ENCODE results near the gene DISP2.

The DISP2 gene

DNA sequence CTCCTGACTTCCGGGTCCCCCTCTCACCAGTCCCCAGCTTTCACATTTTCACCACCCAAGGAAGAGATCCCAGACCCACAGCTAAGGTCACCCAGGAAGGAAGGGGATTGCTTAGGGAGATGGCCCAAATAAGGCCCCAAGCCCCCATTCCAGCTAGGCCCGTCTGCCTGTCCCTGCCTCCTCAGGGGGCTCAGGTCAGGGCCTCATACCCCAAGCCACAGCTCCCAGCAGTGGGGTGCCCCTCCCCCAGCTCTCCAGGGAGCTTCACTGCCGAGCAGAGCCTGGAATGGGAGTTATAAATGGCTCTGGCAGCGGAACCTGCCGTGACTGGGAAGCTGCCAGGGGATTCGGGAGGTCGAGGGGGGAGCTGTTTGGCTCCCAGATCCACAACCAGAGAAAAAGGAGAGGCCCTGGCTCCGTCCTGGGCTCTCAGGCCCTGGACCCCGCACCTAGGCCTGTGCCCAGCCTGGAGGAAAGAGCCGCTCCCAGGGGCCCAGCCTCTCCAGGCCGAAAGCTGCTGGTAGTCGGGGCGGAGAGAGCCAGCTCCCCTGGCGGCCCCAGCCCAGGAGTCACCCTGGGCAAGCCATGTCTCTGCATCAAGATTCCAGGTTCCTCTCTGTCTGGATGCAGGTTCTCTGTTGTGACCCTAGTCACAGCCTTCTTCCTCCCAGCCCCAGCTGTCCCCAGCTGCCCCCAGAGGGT, 17.8 kb upstream of the DISP2 start:
- Histone ChIP-seq H2BK120ac (ENCODE audit: low read depth, low read length) (peak overlapping the region; percentile 99), H4K91ac (ENCODE audit: low read length) (peak overlapping the region; percentile 100), H3K18ac (ENCODE audit: low read depth in 1 of 2, low read length in 2 of 2) (peak overlapping the region; percentile 96 to 97), H3K4me2 (ENCODE audit: low read length, poor library complexity, severe bottlenecking) (peak overlapping the region; percentile 62), H3K4ac (ENCODE audit: low read depth in 1 of 2, low read length in 2 of 2) (peak overlapping the region; percentile 91 to 99), H3K4me3 (ENCODE audit: insufficient read depth in 1 of 2, low read depth in 1 of 2, low read length in 2 of 2) (peak overlapping the region; percentile 49 to 78), H3K9me3 (ENCODE audit: control insufficient read depth, low read length) (no peaks in the 10 kb centered on the region), H3K4me1 (ENCODE audit: control insufficient read depth, insufficient read depth, low read depth, low read length) (peaks cover 67% of the 10 kb centered on the region), H3K23ac (ENCODE audit: low read length in 2 of 2) (peak overlapping the region in 1 of 2 experiments; percentile 48), H4K8ac (ENCODE audit: low read length) (peak overlapping the region; percentile 95), H3K9ac (ENCODE audit: low read length) (peak overlapping the region; percentile 95), H2AFZ (ENCODE audit: low read depth, low read length) (no peak overlapping the region), H2BK12ac (ENCODE audit: low read length in 2 of 2) (peak overlapping the region; percentile 92 to 94), H2AK5ac (ENCODE audit: low read length, severe bottlenecking) (peak overlapping the region; percentile 54), H2BK5ac (ENCODE audit: low read depth, low read length, poor library complexity, severe bottlenecking) (peak overlapping the region; percentile 97), H3K14ac (ENCODE audit: low read length in 2 of 2) (peak overlapping the region in 1 of 2 experiments; percentile 73), H2BK15ac (ENCODE audit: low read depth, poor library complexity, severe bottlenecking) (peak overlapping the region; percentile 94), H3K27me3 (ENCODE audit: control insufficient read depth in 1 of 2, insufficient read depth in 1 of 2, low read length in 2 of 2) (no peaks in the 10 kb centered on the region), H3K27ac (ENCODE audit: low read length, poor library complexity, severe bottlenecking) (peak overlapping the region; percentile 97), H3K79me1 (replicated peaks; ENCODE audit: low read length, poor library complexity, severe bottlenecking) (peaks cover 17% of the 10 kb centered on the region), H3K36me3 (ENCODE audit: control insufficient read depth in 1 of 2, insufficient read depth in 2 of 2, low read depth in 1 of 2, low read length in 2 of 2) (peaks cover 9 to 25% of the 10 kb centered on the region in 2 experiments)
- peak; percentile 77 for DNase-seq
- 29% methylated on average over 14 of the region's 14 CpGs for WGBS

DNA sequence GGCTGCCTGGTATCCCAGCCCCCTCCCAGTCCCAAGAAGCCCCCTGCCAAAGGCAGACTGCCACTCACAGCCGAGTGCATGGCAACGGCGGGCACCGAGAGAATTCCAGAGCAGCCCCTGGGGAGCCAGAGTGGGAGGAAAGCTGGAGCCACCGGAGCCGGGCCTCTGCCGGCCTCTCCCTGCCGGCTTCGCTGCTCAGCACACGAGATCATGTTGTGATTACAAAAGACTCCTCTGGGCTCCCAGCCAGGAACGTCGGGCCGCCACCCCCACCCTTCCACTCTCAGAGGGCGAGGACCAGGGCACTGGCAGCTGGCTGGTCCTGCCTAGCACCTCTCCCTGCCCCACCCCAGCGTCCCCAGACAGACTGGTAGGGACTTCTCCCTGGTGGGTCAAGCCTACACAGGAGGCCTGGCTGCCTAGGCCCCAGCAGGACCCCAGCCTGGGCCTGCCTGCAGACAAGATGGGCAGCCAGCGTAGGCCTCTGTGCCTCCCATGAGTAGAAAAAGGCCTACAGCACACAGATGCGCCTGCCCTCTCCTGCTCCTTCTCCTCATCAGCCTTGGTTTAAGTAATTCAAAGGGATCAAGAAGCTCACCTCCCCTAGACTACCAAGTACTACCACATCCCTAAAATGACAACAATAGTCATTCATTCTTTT, 17.1 kb upstream of the DISP2 start, which contains the start of gene CCDC9B:
CCDC9B (minus strand) TSS at position 200 of the 661 bp plus-strand sequence; CDS start at position 80, 120 bp downstream.
- Histone ChIP-seq H3K9ac (ENCODE audit: low read length) (peak within 1 kb of the TSS; percentile 95), H3K79me1 (replicated peaks; ENCODE audit: low read length, poor library complexity, severe bottlenecking) (peaks cover 17% of the 10 kb centered on the region), H3K23ac (ENCODE audit: low read length in 2 of 2) (peak within 1 kb of the TSS in 1 of 2 experiments; percentile 48), H2BK120ac (ENCODE audit: low read depth, low read length) (peak within 1 kb of the TSS; percentile 99), H4K8ac (ENCODE audit: low read length) (peak within 1 kb of the TSS; percentile 99), H3K27ac (ENCODE audit: low read length, poor library complexity, severe bottlenecking) (peak within 1 kb of the TSS; percentile 97), H3K4me3 (ENCODE audit: insufficient read depth in 1 of 2, low read depth in 1 of 2, low read length in 2 of 2) (peak within 1 kb of the TSS; percentile 49 to 78), H3K4me2 (ENCODE audit: low read length, poor library complexity, severe bottlenecking) (peak within 1 kb of the TSS; percentile 62), H2BK15ac (ENCODE audit: low read depth, poor library complexity, severe bottlenecking) (peak within 1 kb of the TSS; percentile 94), H3K9me3 (ENCODE audit: control insufficient read depth, low read length) (no peaks in the 10 kb centered on the region), H2AK5ac (ENCODE audit: low read length, severe bottlenecking) (peak within 1 kb of the TSS; percentile 85), H3K4ac (ENCODE audit: low read depth in 1 of 2, low read length in 2 of 2) (peak within 1 kb of the TSS; percentile 97 to 99), H3K27me3 (ENCODE audit: control insufficient read depth in 1 of 2, insufficient read depth in 1 of 2, low read length in 2 of 2) (no peaks in the 10 kb centered on the region), H2BK12ac (ENCODE audit: low read length in 2 of 2) (peak within 1 kb of the TSS; percentile 95 to 99), H3K36me3 (ENCODE audit: control insufficient read depth in 1 of 2, insufficient read depth in 2 of 2, low read depth in 1 of 2, low read length in 2 of 2) (peaks cover 9 to 18% of the 10 kb centered on the region in 2 experiments), H2BK5ac (ENCODE audit: low read depth, low read length, poor library complexity, severe bottlenecking) (peak within 1 kb of the TSS; percentile 97), H2AFZ (ENCODE audit: low read depth, low read length) (no peak within 1 kb of the TSS), H3K14ac (ENCODE audit: low read length in 2 of 2) (peak within 1 kb of the TSS in 1 of 2 experiments; percentile 82), H3K4me1 (ENCODE audit: control insufficient read depth, insufficient read depth, low read depth, low read length) (peaks cover 61% of the 10 kb centered on the region), H4K91ac (ENCODE audit: low read length) (peak within 1 kb of the TSS; percentile 100), H3K18ac (ENCODE audit: low read depth in 1 of 2, low read length in 2 of 2) (peak within 1 kb of the TSS; percentile 96 to 99)
- WGBS, result 20% methylated on average over 16 of the region's 17 CpGs
- DNase-seq, result peak; percentile 92

GRCh38 chr15:40342416-40343320, 15.4 kb upstream of the DISP2 start:
- Histone ChIP-seq H3K4me3 (ENCODE audit: insufficient read depth in 1 of 2, low read depth in 1 of 2, low read length in 2 of 2) (no peak overlapping the region), H2BK5ac (ENCODE audit: low read depth, low read length, poor library complexity, severe bottlenecking) (peak overlapping the region; percentile 8), H3K4me1 (ENCODE audit: control insufficient read depth, insufficient read depth, low read depth, low read length) (peaks cover 47% of the 10 kb centered on the region), H3K18ac (ENCODE audit: low read depth in 1 of 2, low read length in 2 of 2) (peak overlapping the region; percentile 70 to 95), H3K79me1 (replicated peaks; ENCODE audit: low read length, poor library complexity, severe bottlenecking) (peaks cover 2% of the 10 kb centered on the region), H3K4me2 (ENCODE audit: low read length, poor library complexity, severe bottlenecking) (no peak overlapping the region), H3K9me3 (ENCODE audit: control insufficient read depth, low read length) (no peaks in the 10 kb centered on the region), H3K4ac (ENCODE audit: low read depth in 1 of 2, low read length in 2 of 2) (peak overlapping the region; percentile 39 to 57), H3K23ac (ENCODE audit: low read length in 2 of 2) (no peak overlapping the region), H4K8ac (ENCODE audit: low read length) (peak overlapping the region; percentile 92), H2BK15ac (ENCODE audit: low read depth, poor library complexity, severe bottlenecking) (peak overlapping the region; percentile 55), H3K14ac (ENCODE audit: low read length in 2 of 2) (no peak overlapping the region), H2BK12ac (ENCODE audit: low read length in 2 of 2) (peak overlapping the region; percentile 54 to 80), H2AK5ac (ENCODE audit: low read length, severe bottlenecking) (peak overlapping the region; percentile 21), H2BK120ac (ENCODE audit: low read depth, low read length) (peak overlapping the region; percentile 75), H3K27me3 (ENCODE audit: control insufficient read depth in 1 of 2, insufficient read depth in 1 of 2, low read length in 2 of 2) (no peaks in the 10 kb centered on the region), H3K27ac (ENCODE audit: low read length, poor library complexity, severe bottlenecking) (peak overlapping the region; percentile 65), H4K91ac (ENCODE audit: low read length) (peak overlapping the region; percentile 71), H2AFZ (ENCODE audit: low read depth, low read length) (no peak overlapping the region), H3K36me3 (ENCODE audit: control insufficient read depth in 1 of 2, insufficient read depth in 2 of 2, low read depth in 1 of 2, low read length in 2 of 2) (peaks cover 0 to under 1% of the 10 kb centered on the region in 2 experiments), H3K9ac (ENCODE audit: low read length) (peak overlapping the region; percentile 41)
- DNase-seq, result peak; percentile 65
- WGBS, result 31% methylated on average over 7 of the region's 7 CpGs

All from mesenchymal stem cell (in vitro differentiated cells and primary cell).